ENCODE data around the gene LRP5.

Gene LRP5

DNA sequence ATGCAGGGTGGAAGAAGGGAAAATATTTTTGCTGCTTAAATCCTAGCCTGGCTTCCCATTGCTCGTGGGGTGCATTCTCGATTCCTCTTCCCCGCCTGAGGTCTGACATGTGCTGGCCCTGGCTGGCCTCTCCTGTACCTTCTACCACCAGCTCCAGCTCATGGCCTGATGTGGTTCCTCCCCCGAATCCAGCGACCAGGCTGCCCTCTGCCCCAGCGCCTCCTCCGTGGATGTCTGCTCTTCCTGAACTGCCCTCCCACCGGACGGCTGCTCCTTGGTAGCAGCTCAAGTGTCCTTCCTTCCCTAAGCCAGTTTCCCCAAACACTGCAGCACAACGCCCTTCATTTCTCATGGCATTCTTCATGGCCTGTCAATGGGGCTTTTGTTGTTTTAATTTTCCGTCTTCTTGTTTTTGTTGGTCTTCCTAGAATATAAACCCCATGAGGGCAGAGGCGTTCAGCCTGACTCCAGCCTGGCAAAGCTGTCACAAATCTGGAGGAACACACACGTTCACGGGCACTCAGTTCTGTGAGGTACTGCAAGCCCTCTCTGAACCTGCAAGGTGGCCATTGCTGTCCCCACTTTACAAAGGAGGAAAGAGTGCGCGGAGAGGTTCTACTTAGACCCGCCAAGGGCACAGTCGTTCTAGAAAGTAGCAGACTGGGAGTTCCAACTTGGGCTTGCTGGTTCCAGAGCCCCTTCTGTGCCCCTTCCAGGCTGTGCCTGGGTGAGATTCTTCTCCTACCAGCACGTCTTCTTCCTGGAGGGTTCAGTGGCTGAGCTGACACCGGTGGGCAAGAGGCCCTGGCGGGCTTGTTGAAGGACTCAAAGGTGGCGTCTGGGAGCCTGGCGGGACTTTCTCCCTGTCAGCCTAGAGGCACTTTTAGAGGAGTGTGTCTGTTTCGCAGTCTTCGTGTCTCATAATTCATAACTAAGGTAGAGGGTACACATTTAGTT, 953 bp upstream of the LRP5 start:
- TF ChIP-seq GATA3 (IDR thresholded peaks at IDR 0.05; ENCODE audit: low read depth, low read length): no peak
- TF ChIP-seq GATA2 (IDR thresholded peaks at IDR 0.05; ENCODE audit: low read depth, low read length): no peak

DNA sequence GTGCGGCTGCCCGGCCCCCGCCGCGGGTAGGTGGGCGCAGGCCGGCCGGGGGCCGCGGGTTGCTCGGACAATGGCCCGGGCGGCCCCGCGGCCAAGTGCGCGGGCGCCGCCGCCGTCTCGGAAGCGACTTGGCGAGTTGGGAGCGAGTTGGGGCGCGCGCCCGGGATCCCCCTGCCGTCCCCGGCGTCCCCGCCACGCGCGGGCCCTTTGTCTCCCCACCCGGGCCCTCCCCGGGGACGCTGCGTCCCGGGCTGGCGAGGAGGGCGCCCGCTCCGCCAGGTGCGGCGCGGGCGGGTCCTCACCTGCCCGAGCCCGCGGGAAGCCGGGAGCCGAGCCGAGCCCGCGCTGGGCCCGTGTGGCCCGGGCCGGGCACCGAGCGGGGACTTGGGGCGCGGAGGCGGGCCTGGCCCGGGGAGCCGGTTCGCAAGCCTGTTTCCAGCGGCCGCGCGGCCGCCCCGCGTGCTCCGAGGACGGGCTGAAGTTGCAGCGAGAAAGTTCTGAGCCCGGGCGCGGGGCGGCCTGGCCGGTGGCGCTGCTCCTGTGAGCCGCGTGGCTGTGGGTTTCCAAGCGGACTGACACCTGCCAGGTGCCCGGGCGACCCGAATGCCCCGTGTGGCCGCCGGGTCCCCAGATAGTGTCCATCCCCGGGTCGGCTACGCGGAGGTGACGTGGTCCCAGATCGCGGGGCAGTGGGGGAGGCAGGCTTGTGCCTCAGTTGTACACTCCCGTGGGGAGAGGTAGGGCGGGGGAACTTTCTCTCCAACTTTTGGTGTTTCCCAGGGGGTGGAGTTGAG, 586 bp downstream of the LRP5 start:
- TF ChIP-seq GATA3 (IDR thresholded peaks at IDR 0.05; ENCODE audit: low read depth, low read length) (no peak), GATA2 (IDR thresholded peaks at IDR 0.05; ENCODE audit: low read depth, low read length) (no peak)

GRCh38 chr11:68313574-68314202, 1.3 kb downstream of the LRP5 start:
- TF ChIP-seq GATA2 (IDR thresholded peaks at IDR 0.05; ENCODE audit: low read depth, low read length): no peak
- no peak for TF ChIP-seq GATA3 (IDR thresholded peaks at IDR 0.05; ENCODE audit: low read depth, low read length)

GRCh38 chr11:68314203-68315170, 2.1 kb downstream of the LRP5 start:
- TF ChIP-seq GATA3 (IDR thresholded peaks at IDR 0.05; ENCODE audit: low read depth, low read length) (no peak), GATA2 (IDR thresholded peaks at IDR 0.05; ENCODE audit: low read depth, low read length) (no peak)

DNA sequence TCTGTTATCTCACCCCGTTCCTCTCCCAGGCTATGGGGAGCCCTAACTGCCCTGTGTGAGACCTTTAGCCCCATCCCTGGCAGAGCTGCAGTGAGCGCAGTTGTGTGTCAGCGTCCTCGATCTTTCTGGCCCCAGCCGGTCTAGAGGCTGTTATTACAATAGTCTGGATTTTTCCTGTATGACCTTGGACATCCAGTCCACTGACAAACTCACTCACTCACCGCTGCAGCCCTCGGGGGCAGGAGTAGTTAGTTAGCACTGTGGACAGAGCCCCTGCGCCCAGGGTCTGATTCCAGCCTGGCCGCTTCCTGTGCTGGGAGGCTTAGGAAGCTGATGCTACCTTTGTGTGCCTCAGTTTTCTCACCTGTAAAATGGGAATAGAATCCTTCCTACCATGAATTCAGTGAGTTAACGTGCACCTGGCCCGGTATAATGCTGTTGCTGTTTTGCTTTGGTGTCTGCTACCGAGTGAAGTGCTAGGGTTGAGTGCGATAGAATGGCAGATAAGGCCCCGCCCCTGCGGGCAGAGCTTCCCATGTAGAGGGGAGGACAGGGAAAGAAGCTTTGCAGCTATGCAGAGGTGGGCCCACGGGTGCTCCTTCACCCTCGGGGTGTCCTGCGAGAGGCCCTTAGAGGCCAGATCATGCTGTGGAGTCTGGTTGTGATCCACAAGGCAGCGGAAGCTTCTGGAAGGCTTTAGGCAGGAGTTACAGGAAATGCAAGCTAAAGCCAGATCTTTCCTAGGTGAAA, 3.0 kb downstream of the LRP5 start:
- TF ChIP-seq GATA3 (IDR thresholded peaks at IDR 0.05; ENCODE audit: low read depth, low read length) (no peak), GATA2 (IDR thresholded peaks at IDR 0.05; ENCODE audit: low read depth, low read length) (no peak)

GRCh38 chr11:68317147-68317785, 4.9 kb downstream of the LRP5 start:
- TF ChIP-seq GATA2 (IDR thresholded peaks at IDR 0.05; ENCODE audit: low read depth, low read length) (no peak), GATA3 (IDR thresholded peaks at IDR 0.05; ENCODE audit: low read depth, low read length) (no peak)

DNA sequence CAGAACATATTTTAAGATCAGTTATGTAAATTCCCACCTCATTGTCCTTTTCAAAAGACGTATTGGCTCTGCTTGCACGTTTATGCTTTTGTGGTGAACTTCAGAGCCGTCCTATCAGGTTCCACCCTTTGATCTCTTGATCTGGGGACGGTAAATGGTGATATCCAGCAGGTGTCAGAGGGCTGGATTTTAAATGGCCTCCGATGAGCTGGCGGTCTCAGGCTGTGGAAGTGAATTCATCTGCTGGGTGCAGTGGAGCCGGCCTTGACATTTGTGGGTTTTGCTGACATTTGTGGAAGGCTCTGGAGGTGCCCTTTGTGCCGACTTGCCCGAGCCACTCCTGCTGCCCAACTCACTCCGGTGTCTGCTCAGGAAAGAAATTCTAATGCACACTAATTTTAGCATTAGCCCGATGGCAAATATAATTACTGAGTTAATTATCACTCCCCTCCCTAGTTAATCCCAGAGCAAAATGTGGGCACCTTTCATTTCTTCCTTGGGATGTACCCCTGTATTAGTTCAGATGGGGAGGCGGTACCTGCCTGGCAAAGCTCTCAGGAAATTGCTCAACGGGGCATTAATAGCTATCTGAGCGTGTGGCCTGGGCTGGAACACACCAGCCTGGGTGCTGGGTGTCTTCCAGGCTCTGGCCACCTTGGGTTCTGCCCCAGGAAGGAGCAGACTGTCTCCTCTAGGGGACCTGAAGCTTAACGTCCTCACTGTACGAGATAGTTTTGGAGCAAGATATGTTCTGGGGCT, 9.1 kb downstream of the LRP5 start:
- TF ChIP-seq GATA2 (IDR thresholded peaks at IDR 0.05; ENCODE audit: low read depth, low read length) (no peak), GATA3 (IDR thresholded peaks at IDR 0.05; ENCODE audit: low read depth, low read length) (no peak)

- TF ChIP-seq GATA2 (IDR thresholded peaks at IDR 0.05; ENCODE audit: low read depth, low read length): no peak
- TF ChIP-seq GATA3 (IDR thresholded peaks at IDR 0.05; ENCODE audit: low read depth, low read length): no peak
Observed at GRCh38 chr11:68322052-68322430, 9.7 kb downstream of the LRP5 start.

DNA sequence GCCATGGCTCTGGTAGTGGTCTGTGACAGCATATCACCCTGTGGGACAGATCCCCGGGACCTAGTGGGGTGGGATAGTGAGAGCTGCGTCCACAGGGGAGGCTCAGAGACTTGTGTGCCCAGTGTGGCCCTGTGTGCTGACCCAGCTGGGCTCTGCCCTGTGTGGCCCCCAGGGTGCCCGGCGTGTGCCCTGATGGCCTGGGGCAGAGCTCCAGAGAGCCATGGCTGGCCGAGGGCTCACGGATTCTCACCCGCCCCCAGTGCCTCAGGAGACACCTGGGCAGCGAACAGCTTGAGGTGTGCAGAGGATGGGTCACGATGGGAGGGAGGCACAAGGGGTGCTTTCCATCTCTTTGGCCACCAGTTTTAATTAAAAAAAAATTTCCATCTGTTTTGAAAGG, 11.8 kb downstream of the LRP5 start:
- TF ChIP-seq GATA2 (IDR thresholded peaks at IDR 0.05; ENCODE audit: low read depth, low read length): no peak
- TF ChIP-seq GATA3 (IDR thresholded peaks at IDR 0.05; ENCODE audit: low read depth, low read length): no peak

DNA sequence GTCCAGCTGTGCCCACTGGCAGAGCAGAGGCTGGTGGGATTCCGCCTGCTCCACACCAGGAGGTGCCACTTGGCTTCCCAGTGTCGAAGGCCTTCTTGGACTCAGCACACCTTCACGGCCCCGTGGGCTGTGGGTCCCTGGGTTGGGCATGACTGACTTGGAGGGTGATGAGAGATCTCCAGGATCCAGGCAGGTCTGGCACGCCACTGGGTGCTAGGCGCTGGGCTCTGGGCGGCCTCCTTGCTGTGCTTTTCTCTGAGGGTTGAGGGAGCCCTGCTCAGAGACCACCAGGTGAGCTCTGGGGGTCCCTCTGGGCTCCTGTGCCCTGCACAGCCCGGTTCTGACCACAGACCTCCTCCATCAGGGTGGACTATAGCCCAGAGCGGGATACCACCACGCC, 12.3 kb downstream of the LRP5 start:
- TF ChIP-seq GATA2 (IDR thresholded peaks at IDR 0.05; ENCODE audit: low read depth, low read length): no peak
- TF ChIP-seq GATA3 (IDR thresholded peaks at IDR 0.05; ENCODE audit: low read depth, low read length): no peak

GRCh38 chr11:68325183-68325906, 13.0 kb downstream of the LRP5 start:
- TF ChIP-seq GATA3 (IDR thresholded peaks at IDR 0.05; ENCODE audit: low read depth, low read length) (no peak), GATA2 (IDR thresholded peaks at IDR 0.05; ENCODE audit: low read depth, low read length) (no peak)

Measured in SH-SY5Y (cell line).